K562 (cell line): ENCODE measurements around the gene SLC25A26. TPM values are rescaled to one million over a fixed set of nuclear protein-coding genes. Genes with fewer than 3 reads are reported as not detected.

ENCODE experiments used
- ATAC-seq: fragments of 200-7000 bp; cut with Tn5 transposase; 3 replicates; pipeline ENCODE4 v1.9.1; 2020; ENCODE audit warnings: moderate library complexity
- BruUV-seq: library from RNA; stranded (reverse); fragments of 400-500 nt; replicated peaks from 2 replicates; lab custom pipeline; 2021; lab: Mats Ljungman, UMichigan
- CTCF ChIA-PET: fragments of 300-600 bp; formaldehyde crosslinking; extraction: SDS; loops from one replicate; lab custom pipeline; 2021; ENCODE audit warnings: low intra/inter-chr PET ratio; lab: Yijun Ruan, JAX
- POLR2A ChIA-PET: fragments of 300-600, 350-650 bp; sonication (Branson Sonifier 250); formaldehyde crosslinking; extraction: SDS; loops from one replicate; lab custom pipeline; 2021; ENCODE audit warnings: antibody characterized with exemption, inconsistent platforms; lab: Yijun Ruan, JAX
- DNase-seq, 4 experiments: peaks; one replicate each; pipeline versions ENCODE4 v3.0.0 to v3.0.0-alpha.2; 2011 to 2018; ENCODE audit warnings: low spot score in 3 of 4, mixed read lengths in 3 of 4; ENCODE audit errors: extremely low read depth in 1 of 4
- FAIRE-seq: peaks from 2 replicates; lab custom pipeline; 2011; peaks lifted over from hg19 to GRCh38; lab: Jason Lieb, UNC
- H2AFZ ChIP-seq: 2 replicates; pipeline ENCODE4 v1.6.0; 2011; ENCODE audit warnings: low read depth, low read length, control low read depth, inconsistent platforms
- H3K27ac ChIP-seq: fragments of 200-600 bp; 3 replicates; pipeline ENCODE4 v1.8.0; 2011; ENCODE audit warnings: low read depth, mild to moderate bottlenecking, control low read depth, inconsistent platforms, low read length, moderate library complexity, mixed read lengths; ENCODE audit errors: extremely low read depth
- H3K27me3 ChIP-seq, 2 experiments: fragments of 300-600 bp in 1 of 2; 2 replicates in 1 of 2; 3 replicates in 1 of 2; pipeline versions ENCODE4 v1.6.0 to v1.8.0; 2011; ENCODE audit warnings: inconsistent platforms in 2 of 2, low read length in 2 of 2, mild to moderate bottlenecking in 1 of 2, mixed read lengths in 1 of 2, moderate library complexity in 1 of 2; ENCODE audit not compliant: control insufficient read depth in 2 of 2, insufficient read depth in 2 of 2
- H3K36me3 ChIP-seq: fragments of 300-600 bp; 3 replicates; pipeline ENCODE4 v1.8.0; 2011; ENCODE audit warnings: mild to moderate bottlenecking, low read length, inconsistent platforms; ENCODE audit not compliant: control insufficient read depth, insufficient read depth
- H3K4me1 ChIP-seq, 2 experiments: fragments of 200-600 bp in 1 of 2; replicated peaks in 1 of 2; 2 replicates in 1 of 2; 3 replicates in 1 of 2; pipeline versions ENCODE4 v1.5.1 to v1.8.0; 2011; ENCODE audit warnings: inconsistent platforms in 2 of 2, low read length in 2 of 2, mild to moderate bottlenecking in 1 of 2, mixed read lengths in 1 of 2, moderate library complexity in 1 of 2; ENCODE audit not compliant: control insufficient read depth in 2 of 2, insufficient read depth in 2 of 2
- H3K4me2 ChIP-seq: 2 replicates; pipeline ENCODE4 v1.6.1; 2011; ENCODE audit warnings: low read length, control low read depth, inconsistent platforms, mixed read lengths; ENCODE audit not compliant: insufficient read depth
- H3K4me3 ChIP-seq: fragments of 200-600 bp; sonication (generic), shearing (Covaris generic); 2 replicates; pipeline ENCODE4 v1.5.1; 2016; ENCODE audit warnings: control low read depth, inconsistent platforms
- H3K79me2 ChIP-seq: fragments of 200-600 bp; 3 replicates; pipeline ENCODE4 v1.8.0; 2011; ENCODE audit warnings: low read length, inconsistent platforms; ENCODE audit not compliant: control insufficient read depth, insufficient read depth
- H3K9ac ChIP-seq, 2 experiments: 2 replicates each; pipeline versions ENCODE4 v1.6.0 to v1.6.1; 2011; ENCODE audit warnings: low read depth in 2 of 2, low read length in 2 of 2, control low read depth in 1 of 2, inconsistent platforms in 1 of 2, mild to moderate bottlenecking in 1 of 2, mixed read lengths in 1 of 2; ENCODE audit not compliant: insufficient read depth in 1 of 2
- H3K9me1 ChIP-seq: one replicate; pipeline ENCODE4 v1.6.0; 2011; ENCODE audit warnings: inconsistent platforms, mild to moderate bottlenecking, low read length, moderate library complexity; ENCODE audit not compliant: control insufficient read depth, insufficient read depth
- H3K9me3 ChIP-seq: replicated peaks from 2 replicates; pipeline ENCODE4 v1.5.1; 2011; ENCODE audit warnings: low read depth, low read length, inconsistent platforms; ENCODE audit not compliant: control insufficient read depth, insufficient read depth
- H4K20me1 ChIP-seq: replicated peaks from 2 replicates; pipeline ENCODE4 v1.6.1; 2011; ENCODE audit warnings: low read length, inconsistent platforms, mixed read lengths; ENCODE audit not compliant: control insufficient read depth, insufficient read depth
- BCL6 ChIP-seq: fragments of 250-450 bp; sonication (Bioruptor Pico); IDR thresholded peaks from 2 replicates; pipeline ENCODE4 v1.4.0; 2020
- FOXP1 ChIP-seq: sonication (generic); formaldehyde crosslinking; IDR thresholded peaks from 2 replicates; pipeline ENCODE4 v1.8.0; 2022; ENCODE audit warnings: mild to moderate bottlenecking, missing genetic modification reagents
- KLF13 ChIP-seq: fragments of 450-650 bp; IDR thresholded peaks from 2 replicates; pipeline ENCODE4 v1.6.1; 2016; ENCODE audit warnings: missing genetic modification characterization, low read depth, mild to moderate bottlenecking, missing compliant biosample characterization, moderate library complexity, borderline replicate concordance
- MIER1 ChIP-seq: fragments of 450-650 bp; IDR thresholded peaks from 2 replicates; pipeline ENCODE4 v1.6.1; 2016; ENCODE audit warnings: antibody characterized with exemption, mild to moderate bottlenecking, low read depth
- MYNN ChIP-seq, 2 experiments: sonication (generic); formaldehyde crosslinking in 1 of 2; IDR thresholded peaks; 2 replicates each; pipeline versions ENCODE4 v1.5.0 to v1.6.1; 2016 to 2020; ENCODE audit warnings: antibody characterized with exemption in 1 of 2, missing genetic modification reagents in 1 of 2
- POLR2AphosphoS5 ChIP-seq: IDR thresholded peaks from 2 replicates; pipeline ENCODE4 v1.6.1; 2011; ENCODE audit warnings: mild to moderate bottlenecking, low read depth, low read length, moderate library complexity; ENCODE audit not compliant: control insufficient read depth, insufficient read depth
- ZNF165 ChIP-seq: fragments of 250-450 bp; sonication (Bioruptor Pico); IDR thresholded peaks from 2 replicates; pipeline ENCODE4 v1.4.0; 2020; ENCODE audit warnings: borderline replicate concordance
- ZNF274 ChIP-seq: IDR thresholded peaks from 2 replicates; pipeline ENCODE4 v1.6.1; 2011; ENCODE audit warnings: low read depth, mild to moderate bottlenecking, low read length, moderate library complexity, borderline replicate concordance
- ZNF75A ChIP-seq: fragments of 450-650 bp; formaldehyde crosslinking; IDR thresholded peaks from 2 replicates; pipeline ENCODE4 v1.4.0; 2020; ENCODE audit warnings: mild to moderate bottlenecking
- WGBS: fragments of 100-300 bp; shearing (Covaris generic); methylation state at CpG from one replicate; pipeline ENCODE4 v1.1.6; 2016; ENCODE audit warnings: low coverage, mixed read lengths; ENCODE audit not compliant: insufficient coverage; ENCODE audit errors: missing lambda C conversion rate; 5-methylcytosine and 5-hydroxymethylcytosine counted together
- in situ Hi-C: fragments of 300-500 bp; cut with MboI; formaldehyde crosslinking; loops from 4 replicates; pipeline ENCODE4 v1.15.0; 2018; ENCODE audit warnings: inconsistent platforms, mixed read lengths
- intact Hi-C: fragments of 100-400 bp; cut with micrococcal nuclease; formaldehyde crosslinking; loops from 2 replicates; pipeline ENCODE4 v1.14.2; 2022
- polyA plus RNA-seq, 8 experiments: library from polyadenylated mRNA; depleted of rRNA in 4 of 8; stranded (reverse) in 5 of 8; unstranded in 3 of 8; fragments of >200 nt; fragmentation: Nextera tagmentation in 2 of 8; fragmentation: Illumina TruSeq in 1 of 8; extraction: Ambion mirVana in 2 of 8; extraction: Trizol in 1 of 8; gene quantifications; 2 replicates each; pipeline versions ENCODE4 v1.2.1 to v1.2.3, GENCODE V29; 2011 to 2014; ENCODE audit warnings: inconsistent platforms in 1 of 8, missing spikeins in 1 of 8
- total RNA-seq, 7 experiments: library from RNA; depleted of rRNA in 6 of 7; stranded (reverse); fragments of >200 nt in 6 of 7; fragmentation: Illumina TruSeq in 2 of 7; extraction: Trizol in 2 of 7; gene quantifications; 2 replicates each; pipeline versions ENCODE4 v1.2.1 to v1.2.3, GENCODE V29; 2011 to 2021; ENCODE audit warnings: low replicate concordance in 1 of 7
- TF ChIP-seq, protein P1 (sequence below): fragments of 150-350 bp; IDR thresholded peaks from 2 replicates; pipeline ENCODE4 v1.6.1; 2014; ENCODE audit warnings: low read depth, mild to moderate bottlenecking, low read length, borderline replicate concordance
- TF ChIP-seq, protein P2 (sequence below): sonication (generic); formaldehyde crosslinking; IDR thresholded peaks from 2 replicates; pipeline ENCODE4 v1.8.1; 2023; ENCODE audit warnings: mild to moderate bottlenecking, missing genetic modification reagents

The SLC25A26 gene
- total and polyA plus RNA-seq, 9 of the 15 experiments (the other 6 are each of a cell fraction or from before 2014, with no cell fraction given), result 7.2 to 29.1 (median 12.6) TPM

DNA sequence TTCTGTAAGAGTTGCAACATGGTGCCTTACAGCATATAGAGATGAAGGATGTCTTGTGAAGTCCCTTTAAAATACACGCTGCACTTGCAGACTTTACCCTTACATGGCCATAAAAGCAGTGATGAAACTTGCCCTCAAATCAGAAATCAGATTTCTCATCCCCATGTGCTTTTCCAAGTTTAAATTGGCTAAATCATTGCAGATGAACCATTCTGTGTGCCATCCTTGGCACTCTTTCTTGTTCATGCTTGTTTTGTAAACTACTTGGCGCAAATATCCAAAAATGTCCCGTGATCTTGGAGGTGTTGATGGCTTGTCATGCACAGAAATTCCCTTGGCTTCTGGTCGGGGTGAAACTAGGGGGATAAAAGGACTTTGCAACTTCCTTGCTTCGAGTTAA lies 144.3 kb downstream of the SLC25A26 start:
- BruUV-seq, result no TSS peak
- TF ChIP-seq ZNF75A (CRISPR knock-in tag) (no peak), MYNN (IDR thresholded peaks at IDR 0.05) (no peak), MYNN (CRISPR knock-in tag; IDR thresholded peaks at IDR 0.05) (no peak), POLR2AphosphoS5 (no peak)
- POLR2A ChIA-PET, result no interaction called here
- intact Hi-C loops (no loop called here), in situ Hi-C loops (no loop called here)
- H3K27ac ChIP-seq, result no peak overlapping the region
- no peak for FAIRE-seq
- no peaks in the 10 kb centered on the region for H3K36me3 ChIP-seq
- no peaks in the 10 kb centered on the region for H3K27me3 ChIP-seq
- H3K4me2 ChIP-seq, result no peak overlapping the region
- no peak overlapping the region for H3K4me3 ChIP-seq
- H3K79me2 ChIP-seq, result no peaks in the 10 kb centered on the region
- H2AFZ ChIP-seq, result no peak overlapping the region
- WGBS, result 37% methylated on average over 5 of the region's 5 CpGs
- no peaks in the 10 kb centered on the region for H3K9me3 ChIP-seq
- no peak for ATAC-seq
- no peak for DNase-seq
- CTCF ChIA-PET, result no interaction called here
- H4K20me1 ChIP-seq, result no peaks in the 10 kb centered on the region
- H3K4me1 ChIP-seq, result no peaks in the 10 kb centered on the region
- H3K9ac ChIP-seq, result no peak overlapping the region
- no peaks in the 10 kb centered on the region for H3K9me1 ChIP-seq

DNA sequence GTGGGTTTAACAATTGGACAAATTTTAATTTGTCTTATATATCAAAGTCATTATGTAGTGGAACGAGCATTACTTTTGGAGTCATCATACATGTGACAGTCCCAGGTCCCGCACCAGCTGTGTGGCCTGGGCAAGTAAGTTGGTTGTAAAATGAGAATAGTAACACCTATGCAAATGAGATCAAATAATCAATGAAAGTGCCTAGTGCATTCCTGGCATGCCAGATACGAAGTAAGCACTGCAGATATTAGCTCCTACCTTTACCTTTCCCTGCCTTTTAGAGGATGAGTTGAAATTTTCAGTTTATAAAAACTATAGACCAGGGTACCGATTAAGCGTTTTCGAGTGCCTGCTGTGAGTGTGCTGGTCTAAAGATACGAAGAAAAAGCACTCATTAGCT lies 145.9 kb downstream of the SLC25A26 start:
- BruUV-seq, result no TSS peak
- intact Hi-C loops, result no loop called here
- Histone ChIP-seq H3K27me3 (no peaks in the 10 kb centered on the region), H3K4me3 (no peak overlapping the region), H3K9ac (no peak overlapping the region), H3K4me2 (no peak overlapping the region), H3K36me3 (no peaks in the 10 kb centered on the region), H2AFZ (no peak overlapping the region), H3K79me2 (no peaks in the 10 kb centered on the region), H3K9me1 (no peaks in the 10 kb centered on the region), H3K4me1 (no peaks in the 10 kb centered on the region), H3K9me3 (no peaks in the 10 kb centered on the region), H4K20me1 (no peaks in the 10 kb centered on the region), H3K27ac (no peak overlapping the region)
- 65% methylated on average over 7 of the region's 7 CpGs for WGBS
- in situ Hi-C loops, result no loop called here
- ChIA-PET CTCF (no interaction called here), POLR2A (interaction anchor here (0.9 kb wide), 1 partner anchor 10 kb away, joined by 3 read pairs; no protein-coding TSS in a partner anchor)
- ATAC-seq (no peak), DNase-seq (no peak), FAIRE-seq (no peak)
- TF ChIP-seq, protein P1, sequence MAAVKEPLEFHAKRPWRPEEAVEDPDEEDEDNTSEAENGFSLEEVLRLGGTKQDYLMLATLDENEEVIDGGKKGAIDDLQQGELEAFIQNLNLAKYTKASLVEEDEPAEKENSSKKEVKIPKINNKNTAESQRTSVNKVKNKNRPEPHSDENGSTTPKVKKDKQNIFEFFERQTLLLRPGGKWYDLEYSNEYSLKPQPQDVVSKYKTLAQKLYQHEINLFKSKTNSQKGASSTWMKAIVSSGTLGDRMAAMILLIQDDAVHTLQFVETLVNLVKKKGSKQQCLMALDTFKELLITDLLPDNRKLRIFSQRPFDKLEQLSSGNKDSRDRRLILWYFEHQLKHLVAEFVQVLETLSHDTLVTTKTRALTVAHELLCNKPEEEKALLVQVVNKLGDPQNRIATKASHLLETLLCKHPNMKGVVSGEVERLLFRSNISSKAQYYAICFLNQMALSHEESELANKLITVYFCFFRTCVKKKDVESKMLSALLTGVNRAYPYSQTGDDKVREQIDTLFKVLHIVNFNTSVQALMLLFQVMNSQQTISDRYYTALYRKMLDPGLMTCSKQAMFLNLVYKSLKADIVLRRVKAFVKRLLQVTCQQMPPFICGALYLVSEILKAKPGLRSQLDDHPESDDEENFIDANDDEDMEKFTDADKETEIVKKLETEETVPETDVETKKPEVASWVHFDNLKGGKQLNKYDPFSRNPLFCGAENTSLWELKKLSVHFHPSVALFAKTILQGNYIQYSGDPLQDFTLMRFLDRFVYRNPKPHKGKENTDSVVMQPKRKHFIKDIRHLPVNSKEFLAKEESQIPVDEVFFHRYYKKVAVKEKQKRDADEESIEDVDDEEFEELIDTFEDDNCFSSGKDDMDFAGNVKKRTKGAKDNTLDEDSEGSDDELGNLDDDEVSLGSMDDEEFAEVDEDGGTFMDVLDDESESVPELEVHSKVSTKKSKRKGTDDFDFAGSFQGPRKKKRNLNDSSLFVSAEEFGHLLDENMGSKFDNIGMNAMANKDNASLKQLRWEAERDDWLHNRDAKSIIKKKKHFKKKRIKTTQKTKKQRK, result no peak
- TF ChIP-seq KLF13 (tag), result no peak
- no peak for TF ChIP-seq MIER1
- TF ChIP-seq ZNF274, result no peak
- no peak for TF ChIP-seq ZNF165 (CRISPR knock-in tag)
- TF ChIP-seq FOXP1 (CRISPR knock-in tag), result no peak
- no peak for TF ChIP-seq BCL6 (CRISPR knock-in tag)
- TF ChIP-seq, protein P2, sequence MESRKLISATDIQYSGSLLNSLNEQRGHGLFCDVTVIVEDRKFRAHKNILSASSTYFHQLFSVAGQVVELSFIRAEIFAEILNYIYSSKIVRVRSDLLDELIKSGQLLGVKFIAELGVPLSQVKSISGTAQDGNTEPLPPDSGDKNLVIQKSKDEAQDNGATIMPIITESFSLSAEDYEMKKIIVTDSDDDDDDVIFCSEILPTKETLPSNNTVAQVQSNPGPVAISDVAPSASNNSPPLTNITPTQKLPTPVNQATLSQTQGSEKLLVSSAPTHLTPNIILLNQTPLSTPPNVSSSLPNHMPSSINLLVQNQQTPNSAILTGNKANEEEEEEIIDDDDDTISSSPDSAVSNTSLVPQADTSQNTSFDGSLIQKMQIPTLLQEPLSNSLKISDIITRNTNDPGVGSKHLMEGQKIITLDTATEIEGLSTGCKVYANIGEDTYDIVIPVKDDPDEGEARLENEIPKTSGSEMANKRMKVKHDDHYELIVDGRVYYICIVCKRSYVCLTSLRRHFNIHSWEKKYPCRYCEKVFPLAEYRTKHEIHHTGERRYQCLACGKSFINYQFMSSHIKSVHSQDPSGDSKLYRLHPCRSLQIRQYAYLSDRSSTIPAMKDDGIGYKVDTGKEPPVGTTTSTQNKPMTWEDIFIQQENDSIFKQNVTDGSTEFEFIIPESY (CRISPR knock-in tag), result no peak
